Putamen (tissue), 1 donor: ENCODE data around the gene PTPRU.
"Not testable (repeated sequence)": the region's sequence is repeated elsewhere in the genome, so short reads cannot be mapped to it uniquely, and the experiment has no call there.

ENCODE experiments used
- DNase-seq: peaks from one replicate; pipeline ENCODE4 v3.0.0-alpha.2; 2016; ENCODE audit warnings: low spot score

PTPRU gene

GRCh38 chr1:29222260-29222659, 14.1 kb upstream of the PTPRU start:
- not testable (repeated sequence) for DNase-seq

GRCh38 chr1:29222686-29223085, 13.6 kb upstream of the PTPRU start:
- DNase-seq, result no peak

- DNase-seq, result no peak
Measured at GRCh38 chr1:29223521-29223920, 12.8 kb upstream of the PTPRU start.

GRCh38 chr1:29224356-29224837, 11.9 kb upstream of the PTPRU start:
- DNase-seq, result no peak

- no peak for DNase-seq
Measured at GRCh38 chr1:29225361-29225760, 11.0 kb upstream of the PTPRU start.

GRCh38 chr1:29227511-29227910, 8.8 kb upstream of the PTPRU start:
- no peak for DNase-seq

- no peak for DNase-seq
Measured at GRCh38 chr1:29230204-29230552, 6.1 kb upstream of the PTPRU start.

- DNase-seq, result peak; percentile 91
Measured at GRCh38 chr1:29230553-29231378, 5.6 kb upstream of the PTPRU start, which contains the start of gene MECR. Gene MECR, minus strand, starts transcription at chr1:29230934. Its CDS starts 28 bp downstream, at chr1:29230906.

- no peak for DNase-seq
Measured at GRCh38 chr1:29232387-29232786, 3.9 kb upstream of the PTPRU start.

- no peak for DNase-seq
Measured at GRCh38 chr1:29233693-29234092, 2.6 kb upstream of the PTPRU start.

- DNase-seq, result no peak
Measured at GRCh38 chr1:29234471-29234870, 1.9 kb upstream of the PTPRU start.

- DNase-seq, result not testable (repeated sequence)
Measured at GRCh38 chr1:29234881-29235280, 1.4 kb upstream of the PTPRU start.

GRCh38 chr1:29236712-29237128, 398 bp downstream of the PTPRU start:
- DNase-seq, result no peak

- DNase-seq, result no peak
Measured at GRCh38 chr1:29237129-29237821, 953 bp downstream of the PTPRU start.

- no peak for DNase-seq
Measured at GRCh38 chr1:29237852-29238619, 1.7 kb downstream of the PTPRU start.

GRCh38 chr1:29238620-29239002, 2.3 kb downstream of the PTPRU start:
- no peak for DNase-seq

- DNase-seq, result no peak
Measured at GRCh38 chr1:29239142-29239541, 2.8 kb downstream of the PTPRU start.

GRCh38 chr1:29240400-29240837, 4.1 kb downstream of the PTPRU start:
- DNase-seq, result no peak

- DNase-seq, result no peak
Measured at GRCh38 chr1:29240986-29241385, 4.7 kb downstream of the PTPRU start.

GRCh38 chr1:29243023-29243870, 6.9 kb downstream of the PTPRU start:
- DNase-seq, result no peak

- DNase-seq, result no peak
Measured at GRCh38 chr1:29243871-29244200, 7.5 kb downstream of the PTPRU start.

- no peak for DNase-seq
Measured at GRCh38 chr1:29245261-29245660, 8.9 kb downstream of the PTPRU start.
